NCI-H1436 treated with DMSO at 0.1 percent for 48 hours (cell line): ENCODE data around the gene TNXB.
"Not testable (repeated sequence)": the region's sequence is repeated elsewhere in the genome, so short reads cannot be mapped to it uniquely, and the experiment has no call there.

Source experiments
- DNase-seq: peaks from one replicate; lab custom pipeline; 2025; lab: John Stamatoyannopoulos, UW

The TNXB gene

DNA sequence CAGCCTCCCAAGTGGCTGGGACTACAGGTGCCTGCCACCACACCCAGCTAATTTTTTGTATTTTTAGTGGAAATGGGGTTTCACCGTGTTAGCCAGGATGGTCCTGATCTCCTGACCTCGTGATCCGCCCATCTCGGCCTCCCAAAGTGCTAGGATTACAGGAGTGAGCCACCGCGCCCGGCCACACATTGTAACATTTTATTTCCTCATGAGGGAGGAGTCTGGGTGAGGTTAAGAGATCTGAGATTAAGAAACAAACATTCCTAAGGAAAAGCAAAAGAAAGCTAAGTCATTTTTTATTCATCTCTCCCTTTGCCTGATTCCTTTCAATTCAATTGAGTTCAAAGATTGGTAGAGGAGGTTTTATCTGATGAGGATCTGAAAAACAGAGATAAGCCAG is 35.1 kb upstream of the TNXB start:
- DNase-seq = not testable (repeated sequence)

DNA sequence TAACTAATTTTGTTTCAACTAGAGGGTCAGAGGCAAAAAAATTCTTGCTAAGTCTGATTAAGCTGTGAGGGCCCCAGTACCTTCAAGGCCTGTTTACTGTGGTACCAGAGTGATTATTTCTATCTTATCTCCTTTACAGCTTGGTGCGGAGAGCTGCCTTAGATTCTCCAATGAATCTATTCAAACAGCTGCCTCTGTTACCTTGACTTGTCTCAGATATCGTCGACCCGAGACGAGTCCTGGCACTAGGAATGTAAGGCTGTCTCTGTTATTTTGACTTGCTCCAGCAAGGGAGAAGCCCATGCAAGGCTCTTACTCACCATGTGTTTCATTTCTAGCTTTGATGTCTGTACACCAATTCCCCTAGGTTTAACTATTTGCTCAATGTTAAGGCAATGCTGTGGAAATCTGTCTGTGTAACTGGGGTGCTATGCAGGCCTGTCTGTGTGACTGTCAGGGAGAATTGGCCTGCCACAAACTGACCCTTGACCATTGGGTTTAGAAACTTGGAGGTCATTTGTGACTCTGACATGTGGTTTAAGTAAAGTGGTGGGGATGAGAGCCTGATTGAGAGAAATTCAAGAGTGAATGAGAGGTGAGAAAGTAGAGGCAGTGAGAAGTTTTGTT is 31.4 kb upstream of the TNXB start:
- no peak for DNase-seq

DNA sequence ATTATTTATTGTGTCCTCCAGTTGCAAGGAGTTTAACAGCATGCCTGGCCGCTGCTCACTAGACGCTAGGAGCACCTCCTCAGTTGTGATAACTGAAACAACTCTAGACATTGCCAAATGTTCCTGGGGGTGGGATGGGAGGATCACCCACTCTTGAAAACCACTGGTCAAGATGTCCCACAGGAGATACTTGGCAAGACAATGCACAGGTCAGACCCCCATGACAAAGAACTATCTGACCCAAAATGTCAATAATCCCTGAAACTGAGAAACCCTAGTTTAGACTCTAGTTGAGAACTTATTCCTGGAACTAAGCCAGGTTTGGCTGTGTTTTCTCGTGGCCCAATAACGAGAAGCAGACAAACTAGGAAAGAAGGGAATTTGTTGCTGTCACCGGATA is 30.5 kb upstream of the TNXB start:
- no peak for DNase-seq

DNA sequence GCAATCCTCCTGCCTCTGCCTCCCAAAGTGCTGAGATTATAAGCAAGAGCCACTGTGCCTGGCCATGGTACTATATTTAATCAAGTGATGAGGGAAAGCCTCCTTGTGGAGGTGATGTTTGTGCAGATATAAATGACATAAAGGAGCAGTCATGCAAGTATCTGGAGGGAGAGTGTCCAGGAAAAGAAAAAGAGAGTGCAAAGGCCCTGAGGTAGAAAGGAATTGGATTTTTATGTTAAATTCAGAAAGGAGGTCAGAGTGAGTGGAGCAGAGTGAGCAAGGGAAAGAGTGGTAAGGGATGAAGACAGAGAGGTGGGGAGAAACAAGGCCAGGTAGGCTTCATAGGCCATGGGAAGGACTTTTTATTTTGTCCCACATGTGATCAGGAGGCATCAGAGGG is 28.3 kb upstream of the TNXB start:
- no peak for DNase-seq

DNA sequence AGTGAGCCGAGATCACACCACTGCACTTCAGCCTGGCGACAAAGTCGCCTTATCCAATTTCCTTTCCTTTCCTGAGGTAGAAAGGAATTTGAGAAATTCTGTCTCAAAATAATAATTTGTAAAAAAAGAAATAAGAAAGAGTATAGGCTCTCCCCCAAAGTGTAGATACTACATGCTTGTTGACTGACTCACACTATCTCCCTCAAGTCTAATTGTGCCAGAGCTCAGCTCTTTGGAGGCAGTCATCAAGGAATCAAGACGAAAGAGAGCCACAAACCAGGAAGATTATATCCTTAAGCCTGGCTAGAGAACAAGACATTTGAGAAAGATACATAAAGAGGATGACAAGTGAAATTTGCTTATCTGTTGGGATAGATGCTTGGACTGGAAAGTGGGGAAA is 24.6 kb upstream of the TNXB start:
- no peak for DNase-seq

DNA sequence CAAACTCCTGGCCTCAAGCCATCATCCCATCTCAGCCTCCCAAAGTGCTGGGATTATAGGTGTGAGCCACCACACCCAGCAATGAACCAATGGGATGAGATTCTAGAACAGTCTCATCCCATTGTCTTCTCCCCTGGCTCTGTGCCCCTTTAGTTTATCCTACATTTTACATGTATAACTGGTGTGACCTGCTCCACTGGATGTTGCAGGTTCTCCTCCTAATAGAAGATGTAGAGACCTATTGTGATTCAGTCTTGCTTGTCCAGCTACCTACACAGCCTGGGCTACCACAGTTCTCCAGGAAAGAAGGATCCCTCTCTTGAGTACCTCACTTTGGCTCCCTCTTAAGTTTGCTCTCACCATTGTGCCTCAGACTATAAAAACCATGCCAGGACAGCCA is 23.0 kb upstream of the TNXB start:
- no peak for DNase-seq

DNA sequence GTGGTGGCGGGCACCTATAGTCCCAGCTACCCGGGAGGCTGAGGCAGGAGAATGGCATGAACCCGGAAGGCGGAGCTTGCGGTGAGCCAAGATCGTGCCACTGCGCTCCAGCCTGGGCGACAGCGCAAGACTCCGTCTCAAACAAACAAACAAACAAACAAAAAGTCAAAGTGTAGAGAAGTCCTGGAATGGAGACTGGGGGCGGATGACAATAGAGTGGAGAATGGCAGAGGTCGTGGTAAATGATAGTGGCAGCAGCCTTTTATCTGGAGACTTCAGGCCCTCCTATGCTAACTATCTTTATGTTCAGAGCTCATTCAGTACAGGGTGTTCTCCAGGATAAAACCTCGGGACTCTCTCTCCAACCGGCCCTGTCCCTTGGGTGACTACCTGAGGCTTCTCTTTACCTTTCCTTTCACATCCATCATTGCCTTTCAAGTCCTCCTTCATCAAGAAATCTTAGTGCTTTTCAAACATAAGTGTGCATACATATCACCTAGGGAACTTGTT is 22.4 kb upstream of the TNXB start:
- no peak for DNase-seq

DNA sequence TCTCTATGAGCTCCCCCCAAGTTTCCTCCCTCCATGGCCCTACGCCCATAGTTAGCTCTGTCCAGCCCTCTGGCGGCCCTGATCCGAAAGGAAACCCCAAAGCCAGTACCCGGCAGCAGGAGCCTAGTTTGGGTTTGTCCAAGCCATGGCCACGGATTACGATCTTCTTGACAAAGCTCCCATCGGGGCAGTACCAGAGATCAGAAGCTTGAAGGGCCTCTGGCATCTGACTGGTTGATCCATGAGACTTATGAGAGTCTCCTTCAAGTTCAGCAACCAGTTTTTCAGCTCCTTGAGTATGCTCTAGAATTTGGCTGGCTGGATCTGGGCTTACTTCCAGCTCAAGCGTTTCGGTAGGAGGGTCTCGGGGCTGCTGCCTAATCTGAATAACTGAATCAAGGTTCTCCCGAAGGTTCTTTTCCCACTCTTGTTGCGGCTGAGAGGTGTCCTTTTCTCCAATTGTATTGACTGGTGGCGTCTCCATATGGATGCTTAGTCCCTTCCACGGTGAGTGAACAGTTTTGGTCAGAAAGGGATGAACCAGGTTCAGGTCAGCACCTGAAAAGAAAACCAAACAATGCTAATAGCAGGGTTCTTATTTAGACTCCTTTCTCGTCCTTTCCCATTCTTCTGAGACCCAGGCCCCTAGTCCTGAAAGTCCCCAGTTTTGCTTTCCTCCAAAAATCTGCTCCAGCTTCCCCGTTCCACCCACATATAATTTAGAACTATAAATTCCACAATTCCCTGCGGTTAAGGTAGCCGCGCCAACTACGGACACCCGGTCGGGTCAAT is 20.4 kb upstream of the TNXB start:
- DNase-seq = no peak

DNA sequence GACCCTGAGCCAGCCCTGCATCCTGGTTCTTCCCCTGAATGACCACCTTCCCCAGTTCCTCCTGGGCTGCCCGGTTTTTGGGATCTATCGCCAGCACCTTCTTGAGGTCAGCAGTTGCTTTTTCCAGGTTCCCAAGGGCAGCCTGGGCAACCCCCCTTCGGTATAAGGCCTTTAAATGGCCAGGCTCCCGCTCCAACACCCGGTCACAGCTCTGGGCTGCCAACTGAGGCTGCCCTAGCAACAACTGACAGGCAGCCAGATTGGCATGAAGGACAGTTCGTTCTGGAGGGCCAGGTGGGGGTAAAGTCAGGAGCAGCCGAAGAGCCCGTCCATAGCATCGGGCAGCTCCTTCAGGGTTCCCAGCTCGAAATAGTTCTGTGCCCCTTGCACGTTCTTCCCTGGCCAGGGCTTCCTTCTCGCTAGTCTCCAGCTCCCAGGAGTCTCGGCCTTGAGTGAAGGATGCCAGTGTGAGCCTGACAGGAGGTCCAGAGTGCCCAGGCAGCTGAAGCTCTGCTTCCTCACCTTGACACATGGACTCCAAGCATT is 19.7 kb upstream of the TNXB start:
- no peak for DNase-seq

DNA sequence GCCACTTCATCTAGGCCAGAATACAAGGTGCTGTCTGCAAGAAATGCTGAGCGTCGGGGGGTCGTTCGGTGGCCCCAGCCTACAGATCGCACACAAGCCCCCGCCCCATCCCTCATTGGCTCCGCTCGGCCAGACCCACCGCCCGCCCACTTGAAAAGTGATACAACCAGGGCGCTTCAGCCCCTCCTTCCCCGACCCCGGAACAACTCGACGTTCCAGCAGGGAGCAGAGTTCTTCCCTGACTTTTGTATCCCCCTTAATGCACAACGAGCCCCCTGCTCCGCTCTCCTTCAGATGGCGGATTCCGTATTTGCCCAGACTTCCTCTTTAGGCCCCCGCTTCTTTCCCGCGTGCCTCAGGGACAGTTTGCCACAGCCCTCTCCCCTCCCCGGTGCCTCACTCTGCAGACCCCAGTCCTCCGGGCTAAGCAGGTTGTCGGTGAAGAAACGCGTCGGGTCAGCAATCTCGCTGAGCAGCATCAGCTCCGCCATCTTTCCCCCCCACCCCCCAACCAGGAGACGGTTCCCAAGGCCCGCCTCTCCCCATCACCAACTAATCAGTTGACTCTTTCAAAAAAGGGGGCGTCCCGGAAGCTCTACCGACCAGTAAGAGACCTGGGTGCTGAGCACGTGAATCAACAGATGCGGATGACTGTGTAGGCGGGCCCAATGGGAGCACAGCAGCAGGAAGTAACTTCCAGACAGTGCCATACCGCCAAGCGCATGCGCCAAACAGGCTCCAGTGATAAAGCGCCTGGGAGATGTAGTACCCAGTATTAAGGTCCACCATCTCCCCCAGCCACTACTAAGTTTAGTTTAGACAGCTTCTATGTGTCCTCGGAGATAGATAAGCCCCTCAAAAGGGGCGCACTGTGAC is 18.8 kb upstream of the TNXB start, which contains the start of gene ATF6B:
ATF6B (minus strand) TSS at position 530 of the 876 bp plus-strand sequence; CDS start at position 491, 39 bp downstream.
- peak; percentile 98 for DNase-seq

DNA sequence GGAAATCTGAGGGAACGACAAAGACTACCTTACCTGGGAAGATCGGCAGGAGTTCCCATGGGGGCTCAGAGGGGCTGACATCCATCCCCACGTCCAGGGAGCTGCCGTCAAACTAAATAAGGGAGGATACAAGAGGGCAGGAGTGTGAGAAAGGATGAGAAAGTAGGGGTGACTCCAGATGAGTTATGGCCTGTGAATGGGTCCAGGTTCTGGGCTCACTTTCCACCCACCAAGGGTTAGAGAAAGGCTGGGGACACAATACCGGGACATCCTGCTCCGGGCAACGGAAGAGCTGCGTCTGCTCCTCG is 18.2 kb upstream of the TNXB start:
- no peak for DNase-seq

DNA sequence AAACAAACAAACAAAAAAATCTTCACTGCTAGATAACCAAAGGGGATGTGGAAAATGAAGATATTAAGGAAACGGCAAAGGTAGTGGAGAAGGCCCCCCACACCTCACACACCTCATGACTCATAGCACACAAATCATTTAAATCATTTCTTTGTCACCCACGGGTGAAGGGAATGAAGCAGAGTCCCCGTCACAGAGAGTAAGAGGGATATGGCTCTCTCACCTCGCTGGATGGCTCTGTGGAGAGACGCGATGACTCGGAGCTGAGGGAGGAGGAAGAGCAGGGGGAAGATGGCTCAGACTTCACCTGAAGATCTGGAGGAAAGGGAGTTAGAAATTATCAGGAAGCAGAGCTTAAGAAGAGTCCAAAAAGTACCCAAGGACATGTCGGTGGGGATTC is 17.7 kb upstream of the TNXB start:
- no peak for DNase-seq

DNA sequence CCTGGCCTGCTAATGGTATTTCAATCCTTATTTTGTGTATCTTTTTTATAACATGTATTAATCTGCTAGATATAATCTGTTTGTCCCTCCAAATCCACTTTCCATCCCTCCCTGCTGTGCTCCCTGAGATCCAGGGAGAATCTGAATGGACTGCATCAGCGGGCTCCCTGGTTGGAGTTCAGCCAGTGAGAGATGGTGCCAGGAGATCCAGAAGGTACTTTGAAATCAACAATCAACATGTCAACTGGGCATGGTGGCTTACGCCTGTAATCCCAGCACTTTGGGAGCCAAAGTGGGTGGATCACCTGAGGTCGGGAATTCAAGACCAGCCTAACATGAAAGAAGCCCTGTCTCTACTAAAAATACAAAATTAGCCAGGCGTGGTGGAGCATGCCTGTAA is 14.5 kb upstream of the TNXB start:
- no peak for DNase-seq

DNA sequence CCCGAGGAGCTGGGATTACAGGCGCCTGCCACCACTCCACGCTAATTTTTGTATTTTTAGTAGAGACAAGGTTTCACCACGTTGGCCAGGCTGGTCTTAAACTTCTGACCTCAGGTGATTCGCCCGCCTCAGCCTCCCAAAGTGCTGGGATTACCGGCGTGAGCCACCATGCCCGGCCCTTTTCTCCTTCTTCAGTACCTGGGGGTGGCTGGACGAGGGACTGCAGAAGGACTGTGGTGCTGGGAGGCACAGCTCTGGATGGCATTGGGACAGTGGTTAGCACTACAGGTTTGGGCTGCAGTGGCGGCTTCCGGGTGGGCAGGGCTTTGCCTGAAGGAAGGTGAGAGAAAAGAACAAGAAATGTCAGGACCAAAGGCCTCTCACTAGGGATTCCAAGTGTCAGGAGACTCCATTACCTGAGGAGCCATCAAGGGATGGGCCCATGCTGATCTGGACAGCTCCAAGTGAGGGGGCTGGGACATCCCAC is 11.5 kb upstream of the TNXB start:
- DNase-seq = no peak

DNA sequence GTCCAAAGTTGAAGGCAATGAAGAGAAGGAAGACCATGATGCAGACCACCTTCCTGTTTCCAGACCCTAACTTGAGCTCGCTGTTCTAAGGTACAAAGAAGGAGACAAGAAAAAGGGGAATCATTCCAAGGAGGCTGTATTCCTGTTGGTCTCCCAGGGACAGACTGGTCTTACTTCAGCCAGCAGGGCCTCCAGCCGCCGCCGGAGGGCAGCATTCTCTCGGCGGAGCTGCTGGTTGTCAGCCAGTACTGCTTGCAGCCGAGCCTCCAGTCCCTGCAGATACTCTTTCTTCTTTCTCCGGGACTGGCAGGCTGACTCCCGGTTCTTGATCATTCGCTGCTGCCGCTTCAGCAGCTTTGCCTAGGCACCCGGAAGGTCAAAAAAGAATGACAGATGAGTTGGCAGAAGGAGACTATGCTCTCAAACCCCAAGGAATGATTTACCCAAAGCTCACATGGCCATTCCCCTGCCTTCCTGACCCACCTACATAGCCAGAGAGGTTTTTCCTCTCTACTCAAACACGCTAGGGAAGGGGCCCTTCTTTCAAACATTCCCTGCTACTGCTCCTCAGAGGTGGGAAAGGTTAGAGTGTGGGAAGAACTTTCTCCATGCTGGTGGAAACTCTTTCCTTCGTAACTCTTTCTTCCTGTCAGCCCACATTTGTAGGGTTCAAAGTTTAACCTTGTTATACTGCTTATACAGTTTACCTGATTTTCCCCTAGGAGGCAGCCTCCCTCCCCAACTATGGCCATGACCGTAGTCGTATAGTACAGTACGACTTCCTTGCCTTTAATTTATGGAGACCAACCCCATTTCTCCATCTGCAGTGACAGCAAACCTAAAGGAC is 9.9 kb upstream of the TNXB start:
- peak; percentile 4 for DNase-seq

DNA sequence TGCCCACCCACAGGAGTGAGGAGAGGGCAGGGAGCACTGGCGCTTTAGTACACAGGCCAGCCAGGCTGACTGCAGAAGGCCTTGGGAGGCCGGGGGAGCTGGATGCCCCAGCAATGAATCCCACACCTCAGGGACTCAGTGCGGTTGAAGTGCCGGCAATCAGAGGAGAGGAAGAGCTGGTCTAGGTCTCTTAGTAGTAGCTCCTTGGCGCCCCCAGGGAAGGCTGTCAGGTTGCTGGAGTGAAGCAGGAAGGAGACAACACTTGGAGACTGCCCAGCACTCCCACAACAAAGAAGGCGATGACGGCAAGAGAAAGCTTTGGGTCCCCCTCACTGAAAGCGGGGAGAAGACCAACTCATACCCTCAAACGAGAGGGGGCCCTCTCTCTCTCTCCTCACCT is 8.3 kb upstream of the TNXB start:
- DNase-seq = no peak

DNA sequence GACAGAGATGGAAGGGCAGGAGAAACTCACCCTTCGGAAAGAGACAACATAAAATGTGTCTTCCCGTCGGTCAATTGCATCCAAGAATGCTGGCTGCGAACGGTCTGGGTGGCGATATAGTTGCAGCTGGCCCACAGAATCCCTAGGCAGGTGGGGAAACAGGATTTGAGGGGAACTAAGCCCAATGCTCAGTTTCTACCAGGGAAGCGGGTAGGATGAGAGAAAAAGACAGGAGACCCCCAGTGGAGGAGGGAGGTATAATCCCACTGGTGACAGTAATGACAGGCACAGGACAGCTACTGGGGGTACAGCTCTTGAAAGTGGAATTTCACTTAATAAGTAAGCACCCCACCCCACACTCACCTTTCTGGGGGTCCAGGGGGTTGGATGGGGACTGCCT is 7.5 kb upstream of the TNXB start:
- no peak for DNase-seq

DNA sequence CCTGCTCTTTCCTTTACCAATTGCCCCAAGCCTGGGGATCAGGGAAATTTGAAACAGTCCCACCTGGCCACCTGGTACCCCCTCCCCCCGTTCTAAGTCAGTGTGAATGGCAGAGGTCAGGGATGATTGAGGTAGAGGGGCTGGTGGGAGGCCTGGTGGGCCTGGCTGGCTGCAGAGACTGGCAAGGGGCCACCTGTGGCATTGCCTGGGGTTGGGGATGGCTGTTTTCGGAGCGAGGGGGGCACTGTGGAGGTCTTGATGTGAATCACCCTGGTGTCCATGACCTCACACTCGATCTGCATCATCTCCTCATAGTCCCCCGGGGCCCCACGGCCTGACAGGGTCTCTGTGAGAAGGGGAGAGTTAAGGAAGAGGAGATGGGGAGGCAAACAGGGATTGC is 6.5 kb upstream of the TNXB start:
- DNase-seq = no peak

DNA sequence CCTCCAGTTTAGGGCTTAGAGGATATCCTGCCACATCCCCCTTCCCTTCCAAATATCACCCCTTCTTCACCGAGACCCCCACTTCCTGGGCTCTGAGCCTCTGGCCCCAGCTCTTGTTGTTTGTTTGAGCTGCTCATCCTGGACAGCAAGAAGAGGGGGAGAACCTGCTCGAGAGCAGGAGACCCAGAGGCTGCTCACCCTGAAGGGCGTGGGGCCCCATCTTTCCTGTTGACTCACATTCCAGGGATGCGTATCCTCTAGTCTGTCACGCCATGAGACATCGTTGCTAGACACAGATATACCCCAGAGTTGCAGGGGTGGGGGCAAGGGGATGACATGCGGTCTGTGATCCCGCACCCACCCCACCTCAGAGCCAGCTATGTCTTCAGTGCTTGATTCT is 5.7 kb upstream of the TNXB start:
- DNase-seq = no peak

DNA sequence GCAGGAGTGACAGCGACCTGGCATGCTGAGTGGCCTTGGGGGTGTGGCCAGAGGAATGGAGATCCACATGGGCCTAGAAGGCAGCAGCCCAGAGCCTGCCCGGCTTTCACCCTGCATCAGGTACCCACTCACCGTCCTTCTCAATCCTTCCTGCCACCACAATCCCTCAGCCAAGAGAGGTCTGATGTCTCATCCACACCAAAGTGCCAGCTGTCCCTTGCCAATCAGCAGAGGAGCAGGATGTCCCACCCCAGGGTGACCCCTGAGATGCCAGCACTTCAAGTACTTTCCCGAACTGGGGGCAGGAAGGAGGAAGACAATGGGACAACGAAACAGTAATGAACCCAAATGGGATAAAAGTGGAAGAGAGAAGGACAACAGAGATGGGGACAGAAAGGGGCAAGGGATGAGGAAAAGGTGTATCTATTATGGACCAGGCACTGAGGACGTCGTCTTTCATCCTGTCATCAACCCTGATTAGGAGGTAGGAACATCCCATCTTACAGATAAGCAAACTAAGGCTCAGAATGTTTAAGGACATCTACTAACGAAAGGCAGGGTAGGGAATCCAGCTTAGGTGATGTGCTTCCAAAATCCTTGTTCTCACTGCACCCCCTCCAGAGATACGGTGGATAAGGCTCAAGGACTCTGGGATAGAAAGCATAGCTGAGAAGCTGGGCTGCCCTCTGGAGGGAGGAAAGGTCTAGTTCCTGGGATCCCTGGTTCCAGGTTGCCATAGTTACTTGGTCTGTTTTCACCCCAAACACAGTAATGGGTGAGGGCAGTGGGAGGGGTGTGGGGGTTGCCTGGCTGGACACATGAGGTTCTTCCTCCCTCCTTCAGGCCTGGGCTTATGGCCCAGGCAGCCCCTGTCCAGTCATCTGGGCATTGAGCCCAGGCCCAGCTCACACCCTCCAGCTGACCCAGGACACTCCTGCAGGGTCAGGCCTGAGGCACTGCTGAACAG is 4.5 kb upstream of the TNXB start:
- no peak for DNase-seq
